Measurements from ENCODE around the gene COQ9.
A peak's percentile ranks its signal among the peaks of the same experiment; 100 is the strongest.
"Not testable (repeated sequence)": the region's sequence is repeated elsewhere in the genome, so short reads cannot be mapped to it uniquely, and the experiment has no call there.

Gene COQ9

DNA sequence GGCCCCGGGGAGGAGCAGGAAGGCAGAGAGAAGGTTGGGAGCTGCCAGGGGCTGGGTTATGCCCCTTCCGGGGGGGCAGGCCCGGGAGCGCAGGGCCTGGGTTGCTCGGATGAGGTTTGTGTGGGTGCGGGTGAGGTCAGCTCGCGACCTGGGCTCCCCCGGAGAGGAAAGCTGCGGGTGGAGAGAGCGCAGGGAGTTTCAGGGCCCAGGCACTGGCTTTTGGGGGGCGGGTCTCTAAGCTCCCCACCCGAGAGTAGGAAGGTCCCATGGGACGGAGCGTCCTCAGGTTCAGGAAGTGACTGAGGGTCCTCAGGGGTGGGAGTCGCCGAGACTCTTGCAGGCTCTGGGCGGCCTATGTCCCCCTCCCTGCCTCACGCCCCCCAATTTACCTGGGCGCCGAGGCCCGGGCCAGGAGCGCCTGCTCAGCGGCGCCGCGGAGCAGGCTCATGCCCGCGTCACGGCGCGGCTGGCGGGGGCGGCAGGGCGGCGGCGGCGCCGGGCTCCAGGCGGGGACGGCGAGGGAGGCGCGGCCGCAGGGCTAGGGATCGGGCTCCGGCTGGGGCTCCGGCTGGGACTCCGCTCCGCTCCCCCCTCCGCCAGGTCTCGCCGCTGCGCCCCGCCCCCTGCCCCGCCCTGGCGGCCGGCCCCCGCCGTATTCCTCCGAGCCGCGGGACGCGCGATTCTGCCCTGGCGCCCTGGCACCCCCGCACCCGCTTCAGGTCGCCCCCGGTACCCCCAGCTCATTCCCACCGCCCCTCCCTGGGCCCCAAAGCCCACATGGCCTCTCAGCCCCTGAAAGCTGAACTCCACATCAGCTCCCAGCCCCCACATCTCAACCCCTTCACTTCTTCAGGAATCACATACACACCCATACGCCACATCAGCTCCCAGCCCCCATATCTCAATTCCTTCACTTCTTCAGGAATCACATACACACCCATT is 38.9 kb downstream of the COQ9 start, which contains the start of gene DOK4:
Gene DOK4 (minus strand): TSS at position 578 of the 942 bp plus-strand sequence. CDS start 6,986 bp downstream, outside the sequence.
- peak; percentile 83 for DNase-seq (ENCODE audit: low read depth)

- no peak for DNase-seq (ENCODE audit: low read depth)
Observed at GRCh38 chr16:57486858-57487834, 39.9 kb downstream of the COQ9 start.

- DNase-seq (ENCODE audit: low read depth), result no peak
Observed at GRCh38 chr16:57489229-57489628, 42.0 kb downstream of the COQ9 start.

GRCh38 chr16:57493767-57494166 is 46.5 kb downstream of the COQ9 start:
- DNase-seq (ENCODE audit: low read depth), result no peak

DNA sequence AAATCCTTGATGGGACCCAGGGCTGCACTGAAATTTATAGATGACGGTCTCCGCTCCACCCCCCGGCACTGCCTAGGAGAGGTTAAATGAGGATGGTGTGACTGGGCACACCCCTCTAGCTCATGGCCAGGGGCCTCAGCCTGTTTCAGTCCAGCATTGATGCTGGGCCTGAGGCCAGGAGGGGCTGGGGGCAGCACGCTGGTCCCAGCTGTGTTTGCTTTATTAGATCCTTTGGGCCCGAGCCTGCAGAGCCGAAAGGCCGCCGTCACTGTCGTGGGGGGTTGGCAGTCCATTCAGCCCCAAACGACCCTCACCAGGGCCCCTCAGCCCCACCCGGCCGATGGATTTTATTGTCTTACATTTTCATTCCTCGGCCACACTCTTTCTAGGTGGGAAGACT is 49.8 kb downstream of the COQ9 start:
- no peak for DNase-seq (ENCODE audit: low read depth)

DNA sequence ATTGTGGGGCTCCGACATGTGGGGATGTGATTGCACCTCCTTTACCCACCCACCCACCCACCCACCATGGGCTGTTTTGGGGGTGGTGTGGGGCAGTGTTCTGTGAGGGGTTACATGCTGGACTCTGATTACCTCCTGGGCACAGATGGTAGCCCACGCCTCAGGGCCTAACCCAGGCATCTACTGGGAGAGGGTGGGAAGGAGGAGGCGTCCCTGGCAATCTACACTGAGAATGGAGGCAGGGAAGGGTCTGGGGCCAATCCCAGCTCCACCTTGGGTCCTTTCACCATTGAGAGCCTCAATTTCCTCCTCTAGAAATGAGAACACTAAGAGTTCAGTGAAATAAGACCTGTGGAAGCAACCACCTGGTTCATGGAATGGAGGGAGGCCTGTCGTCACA is 50.8 kb downstream of the COQ9 start:
- no peak for DNase-seq (ENCODE audit: low read depth)

DNA sequence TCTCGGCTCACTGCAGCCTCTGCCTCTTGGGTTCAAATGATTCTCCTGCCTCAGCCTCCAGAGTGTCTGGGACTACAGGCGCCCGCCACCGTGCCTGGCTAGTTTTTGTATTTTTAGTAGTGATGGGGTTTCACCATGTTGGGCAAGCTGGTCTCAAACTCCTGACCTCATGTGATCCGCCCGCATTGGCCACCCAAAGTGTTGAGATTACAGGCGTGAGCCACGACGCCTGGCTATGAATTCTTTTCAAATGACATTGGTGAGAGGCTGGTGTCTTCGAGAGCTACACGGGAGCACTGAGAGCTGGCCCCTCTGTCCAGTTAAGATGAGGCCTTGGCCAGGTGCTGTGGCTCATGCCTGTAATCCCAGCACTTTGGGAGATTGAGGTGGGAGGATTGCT is 52.7 kb downstream of the COQ9 start:
- DNase-seq (ENCODE audit: low read depth), result not testable (repeated sequence)

DNA sequence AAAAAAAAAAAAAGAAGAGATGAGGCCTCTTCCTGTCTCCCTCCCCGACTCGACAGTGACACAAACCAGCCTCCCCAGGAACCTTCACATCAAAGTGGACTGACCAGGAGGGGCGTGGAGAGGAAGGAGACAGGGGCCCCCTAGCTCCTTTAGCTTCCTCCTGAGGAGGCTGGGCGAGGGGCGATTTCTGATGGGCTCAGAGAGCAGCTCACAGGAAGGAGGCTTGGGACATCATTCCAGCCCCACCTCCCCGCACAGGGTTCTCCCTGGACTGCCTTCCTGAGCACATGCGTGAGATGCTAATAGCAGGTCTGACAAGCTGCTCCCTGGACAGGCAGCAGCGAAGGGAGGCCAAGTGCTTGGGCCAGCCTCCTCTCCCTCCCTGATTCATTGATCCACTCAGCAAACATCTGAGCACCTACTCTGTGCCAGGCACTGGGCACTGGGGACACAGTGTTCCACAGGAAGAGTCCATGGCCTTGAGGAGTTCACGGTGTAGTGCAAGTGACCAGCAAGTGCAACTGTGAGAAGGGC is 53.4 kb downstream of the COQ9 start:
- no peak for DNase-seq (ENCODE audit: low read depth)

GRCh38 chr16:57501492-57501891 is 54.2 kb downstream of the COQ9 start:
- no peak for DNase-seq (ENCODE audit: low read depth)

GRCh38 chr16:57502048-57502775 is 54.9 kb downstream of the COQ9 start:
- no peak for DNase-seq (ENCODE audit: low read depth)

GRCh38 chr16:57503366-57503765 is 56.1 kb downstream of the COQ9 start:
- DNase-seq (ENCODE audit: low read depth), result no peak

DNA sequence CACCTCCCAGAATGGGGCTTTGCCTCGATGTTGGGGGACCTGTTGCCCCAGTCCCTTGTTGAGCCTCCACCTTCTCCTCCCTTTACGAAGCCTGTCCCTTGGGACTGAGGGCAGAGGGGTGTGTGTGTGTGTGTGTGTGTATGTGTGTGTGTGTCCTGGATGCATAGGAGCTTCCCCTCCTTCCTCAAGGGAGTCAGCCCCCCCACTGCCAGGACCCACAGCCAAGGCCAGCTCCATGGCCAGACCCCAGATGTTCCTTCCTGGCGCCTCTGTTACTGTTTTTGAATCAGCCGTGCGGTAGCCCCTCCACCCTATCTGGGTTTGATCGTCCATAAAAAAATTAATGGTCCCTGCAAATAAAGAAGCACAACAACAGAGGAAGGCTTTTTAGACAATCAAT is 56.7 kb downstream of the COQ9 start:
- no peak for DNase-seq (ENCODE audit: low read depth)

DNA sequence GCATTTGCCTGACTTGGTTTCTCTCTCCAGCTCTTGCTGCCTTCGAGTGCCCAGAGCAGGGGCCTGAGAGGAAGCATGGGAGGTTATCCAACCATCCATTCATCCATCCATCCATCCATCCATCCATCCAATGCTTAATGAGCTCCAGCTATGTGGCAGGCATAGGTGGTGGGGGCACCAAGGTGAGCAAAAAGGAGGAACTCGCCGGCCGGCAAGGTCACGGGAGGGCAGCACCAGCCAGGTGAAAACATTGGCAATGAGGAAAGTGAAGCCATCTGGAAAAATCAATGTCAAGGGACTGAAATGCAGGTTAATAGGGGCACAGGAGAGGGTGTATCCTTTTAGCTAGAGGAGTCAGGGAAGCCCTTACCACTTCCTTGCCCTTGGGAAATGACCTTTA is 57.2 kb downstream of the COQ9 start:
- DNase-seq (ENCODE audit: low read depth), result no peak

DNA sequence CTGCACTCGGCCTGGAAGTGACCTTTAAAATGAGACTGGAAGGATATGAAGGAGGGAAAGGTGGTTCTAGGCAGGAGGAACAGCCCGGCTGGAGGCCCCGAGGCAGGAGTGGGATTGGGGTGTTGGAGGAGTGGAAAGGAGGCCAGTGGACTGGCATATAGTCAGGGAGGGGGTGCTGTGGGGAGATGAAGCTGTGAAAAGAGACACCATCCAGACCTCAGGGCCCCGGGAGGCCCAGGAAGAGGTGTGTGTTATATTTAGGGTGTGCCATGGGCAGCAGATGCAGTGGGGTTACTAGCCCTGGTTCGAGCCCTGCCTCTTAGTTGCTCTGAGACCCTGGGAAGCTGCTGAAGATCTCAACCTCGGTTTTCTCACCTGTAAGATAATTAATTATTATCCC is 57.9 kb downstream of the COQ9 start:
- DNase-seq (ENCODE audit: low read depth), result no peak

- no peak for DNase-seq (ENCODE audit: low read depth)
Observed at GRCh38 chr16:57507136-57508034, 60.1 kb downstream of the COQ9 start.

GRCh38 chr16:57508035-57508425 is 60.8 kb downstream of the COQ9 start:
- DNase-seq (ENCODE audit: low read depth), result no peak

- no peak for DNase-seq (ENCODE audit: low read depth)
Observed at GRCh38 chr16:57509231-57509923, 62.1 kb downstream of the COQ9 start.

- no peak for DNase-seq (ENCODE audit: low read depth)
Observed at GRCh38 chr16:57510016-57510871, 63.0 kb downstream of the COQ9 start.
